Keratinocyte (primary cell): ENCODE data around the gene PLD1.

Experiments
- EZH2 ChIP-seq: IDR thresholded peaks from one replicate; pipeline ENCODE4 v1.6.1; 2012; ENCODE audit warnings: inconsistent platforms, mild to moderate bottlenecking, low read length, moderate library complexity
- TF ChIP-seq, protein P1 (sequence below), 3 experiments: IDR thresholded peaks in 1 of 3; conservative IDR thresholded peaks in 1 of 3; optimal IDR thresholded peaks in 1 of 3; 2 replicates in 2 of 3; 3 replicates in 1 of 3; pipeline versions ENCODE3 to v1.5.1; 2011; ENCODE audit warnings: low read length in 3 of 3, mild to moderate bottlenecking in 3 of 3, moderate library complexity in 2 of 3, control low read depth in 1 of 3, inconsistent platforms in 1 of 3; ENCODE audit not compliant: insufficient read depth in 2 of 3; ENCODE audit errors: extremely low read depth in 1 of 3

GRCh38 chr3:171777596-171777995, 32.7 kb downstream of the PLD1 start:
- TF ChIP-seq, protein P1, sequence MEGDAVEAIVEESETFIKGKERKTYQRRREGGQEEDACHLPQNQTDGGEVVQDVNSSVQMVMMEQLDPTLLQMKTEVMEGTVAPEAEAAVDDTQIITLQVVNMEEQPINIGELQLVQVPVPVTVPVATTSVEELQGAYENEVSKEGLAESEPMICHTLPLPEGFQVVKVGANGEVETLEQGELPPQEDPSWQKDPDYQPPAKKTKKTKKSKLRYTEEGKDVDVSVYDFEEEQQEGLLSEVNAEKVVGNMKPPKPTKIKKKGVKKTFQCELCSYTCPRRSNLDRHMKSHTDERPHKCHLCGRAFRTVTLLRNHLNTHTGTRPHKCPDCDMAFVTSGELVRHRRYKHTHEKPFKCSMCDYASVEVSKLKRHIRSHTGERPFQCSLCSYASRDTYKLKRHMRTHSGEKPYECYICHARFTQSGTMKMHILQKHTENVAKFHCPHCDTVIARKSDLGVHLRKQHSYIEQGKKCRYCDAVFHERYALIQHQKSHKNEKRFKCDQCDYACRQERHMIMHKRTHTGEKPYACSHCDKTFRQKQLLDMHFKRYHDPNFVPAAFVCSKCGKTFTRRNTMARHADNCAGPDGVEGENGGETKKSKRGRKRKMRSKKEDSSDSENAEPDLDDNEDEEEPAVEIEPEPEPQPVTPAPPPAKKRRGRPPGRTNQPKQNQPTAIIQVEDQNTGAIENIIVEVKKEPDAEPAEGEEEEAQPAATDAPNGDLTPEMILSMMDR (optimal IDR thresholded peaks at IDR 0.05 in 1 of 3, IDR thresholded peaks at IDR 0.05 in 1 of 3, conservative IDR thresholded peaks at IDR 0.05 in 1 of 3; ENCODE audit: extremely low read depth in 1 of 3, insufficient read depth in 2 of 3, low read length in 3 of 3) = no peak
- TF ChIP-seq EZH2 = no peak
